Calu3 (cell line): Measurements from ENCODE around the gene AP1S2. TPM values are rescaled to one million over a fixed set of nuclear protein-coding genes. Genes with fewer than 3 reads are reported as not detected.

Experiments
- BruUV-seq: library from RNA; stranded (reverse); fragments of 400-500 nt; replicated peaks from 2 replicates; lab custom pipeline; 2021; lab: Mats Ljungman, UMichigan
- CTCF ChIA-PET: fragments of 300-600 bp; sonication (Branson Sonifier 250); formaldehyde crosslinking; loops from one replicate; lab custom pipeline; 2022; ENCODE audit warnings: antibody characterized with exemption; lab: Charles Lee
- DNase-seq: peaks from one replicate; pipeline ENCODE4 v3.0.0; 2022
- H3K27ac Mint-ChIP-seq: one replicate; pipeline ENCODE4 v1.8.0; 2022; ENCODE audit warnings: mixed read lengths; ENCODE audit not compliant: unreplicated experiment
- H3K27me3 Mint-ChIP-seq: one replicate; pipeline ENCODE4 v1.8.0; 2022; ENCODE audit warnings: mixed read lengths; ENCODE audit not compliant: unreplicated experiment
- H3K36me3 Mint-ChIP-seq: one replicate; pipeline ENCODE4 v1.8.0; 2022; ENCODE audit warnings: mild to moderate bottlenecking, moderate library complexity, mixed read lengths; ENCODE audit not compliant: insufficient read depth, unreplicated experiment
- H3K4me1 Mint-ChIP-seq: one replicate; pipeline ENCODE4 v1.8.0; 2022; ENCODE audit warnings: mild to moderate bottlenecking, low read depth, mixed read lengths; ENCODE audit not compliant: unreplicated experiment
- H3K4me3 Mint-ChIP-seq: one replicate; pipeline ENCODE4 v1.8.0; 2022; ENCODE audit warnings: mild to moderate bottlenecking, low read depth, moderate library complexity, mixed read lengths; ENCODE audit not compliant: unreplicated experiment
- H3K9me3 Mint-ChIP-seq: one replicate; pipeline ENCODE4 v1.8.0; 2022; ENCODE audit warnings: low read depth, mixed read lengths; ENCODE audit not compliant: unreplicated experiment
- CTCF ChIP-seq: fragments of 200-600 bp; IDR thresholded peaks from one replicate; pipeline ENCODE4 v1.8.0; 2022; ENCODE audit warnings: antibody characterized with exemption; ENCODE audit not compliant: unreplicated experiment
- intact Hi-C: fragments of 100-400 bp; cut with micrococcal nuclease; formaldehyde crosslinking; loops from one replicate; pipeline ENCODE4 v1.10.0; 2022; ENCODE audit not compliant: unreplicated experiment
- total RNA-seq: library from RNA; stranded (reverse); gene quantifications from 2 replicates; pipeline ENCODE4 v1.2.3, GENCODE V29; 2022

AP1S2 gene
- total RNA-seq, 1 experiment from 2014 or later: 57.5 TPM

DNA sequence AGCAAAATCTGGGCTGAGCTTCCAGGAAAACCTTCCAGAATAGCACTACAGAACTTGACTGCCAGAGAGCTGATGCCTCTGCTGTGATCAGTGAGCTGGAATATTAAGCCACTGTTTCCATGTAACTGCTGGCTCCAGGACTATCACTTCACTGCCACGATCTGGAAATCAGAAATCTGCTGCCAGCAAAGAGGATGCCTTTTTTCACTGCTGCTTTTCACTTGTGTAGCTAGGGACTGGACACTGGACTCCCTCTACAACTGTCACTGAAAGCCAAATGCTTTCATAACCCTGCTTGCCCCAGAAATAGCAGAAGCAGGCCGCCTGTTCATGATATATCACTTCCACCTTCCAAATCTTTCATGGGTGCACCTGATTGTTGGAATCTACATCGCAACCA lies 9.4 kb upstream of the AP1S2 start:
- Mint-ChIP-seq H3K27me3 (no peaks in the 10 kb centered on the region), H3K4me3 (no peak overlapping the region), H3K36me3 (no peaks in the 10 kb centered on the region), H3K4me1 (no peaks in the 10 kb centered on the region), H3K27ac (no peak overlapping the region), H3K9me3 (no peaks in the 10 kb centered on the region)
- no TSS peak for BruUV-seq
- DNase-seq: no peak
- TF ChIP-seq CTCF: no peak
- intact Hi-C loops: no loop called here
- CTCF ChIA-PET: no interaction called here

- no TSS peak for BruUV-seq
- Mint-ChIP-seq H3K27ac (no peak overlapping the region), H3K27me3 (no peaks in the 10 kb centered on the region), H3K36me3 (no peaks in the 10 kb centered on the region), H3K4me1 (no peaks in the 10 kb centered on the region), H3K9me3 (no peaks in the 10 kb centered on the region), H3K4me3 (no peak overlapping the region)
- no peak for TF ChIP-seq CTCF
- no peak for DNase-seq
- intact Hi-C loops: no loop called here
- CTCF ChIA-PET: no interaction called here
Measured at GRCh38 chrX:15860921-15861320, 6.3 kb upstream of the AP1S2 start.

DNA sequence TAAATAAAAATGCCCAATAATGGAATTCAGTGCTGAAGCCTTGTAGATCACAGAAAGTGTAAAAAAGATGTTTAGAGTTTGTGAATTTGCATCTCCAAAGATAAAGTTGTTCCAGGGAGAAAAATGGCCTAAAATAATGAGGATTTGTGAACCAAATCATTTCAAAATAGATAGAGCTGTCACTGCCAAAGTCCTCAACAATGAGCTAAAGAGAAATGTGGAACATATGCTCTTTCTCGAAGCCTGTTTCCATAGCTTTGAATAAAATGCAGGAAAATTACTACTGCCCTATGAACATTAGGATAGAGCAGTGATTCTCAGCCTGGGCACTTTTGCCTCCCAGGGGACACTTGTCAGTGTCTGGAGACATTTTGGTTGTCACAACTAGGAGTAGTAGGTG lies 3.4 kb upstream of the AP1S2 start:
- no peaks in the 10 kb centered on the region for H3K27me3 Mint-ChIP-seq

GRCh38 chrX:15856636-15857035 lies 2.0 kb upstream of the AP1S2 start:
- intact Hi-C loops: no loop called here
- H3K27ac Mint-ChIP-seq: peak overlapping the region; percentile 89

More for the DNA sequence above, 3.4 kb upstream of the AP1S2 start:
- CTCF ChIA-PET: no interaction called here
- intact Hi-C loops: no loop called here
- no peak overlapping the region for H3K27ac Mint-ChIP-seq
- no peak for TF ChIP-seq CTCF
- DNase-seq: no peak
- no peak overlapping the region for H3K4me3 Mint-ChIP-seq
- peaks cover 26% of the 10 kb centered on the region for H3K36me3 Mint-ChIP-seq
- BruUV-seq: no TSS peak
- no peaks in the 10 kb centered on the region for H3K4me1 Mint-ChIP-seq
- no peaks in the 10 kb centered on the region for H3K9me3 Mint-ChIP-seq

More at GRCh38 chrX:15856636-15857035, 2.0 kb upstream of the AP1S2 start:
- no peak for TF ChIP-seq CTCF
- H3K4me3 Mint-ChIP-seq: peak overlapping the region; percentile 94
- no peaks in the 10 kb centered on the region for H3K9me3 Mint-ChIP-seq
- peaks cover 9% of the 10 kb centered on the region for H3K4me1 Mint-ChIP-seq
- H3K27me3 Mint-ChIP-seq: no peaks in the 10 kb centered on the region
- DNase-seq: no peak
- BruUV-seq: no TSS peak
- H3K36me3 Mint-ChIP-seq: peaks cover 28% of the 10 kb centered on the region
- CTCF ChIA-PET: no interaction called here
